NT2/D1 (cell line): Measurements from ENCODE around the gene DDC.

Experiments used
- YY1 ChIP-seq: IDR thresholded peaks from 2 replicates; pipeline ENCODE4 v1.6.1; 2011; ENCODE audit not compliant: insufficient read length, insufficient read depth
- ZNF274 ChIP-seq: IDR thresholded peaks from 2 replicates; pipeline ENCODE4 v1.6.1; 2011; ENCODE audit warnings: mild to moderate bottlenecking, low read depth, low read length

GRCh38 chr7:50557099-50557498 lies 8.1 kb downstream of the DDC start:
- TF ChIP-seq YY1 = no peak
- no peak for TF ChIP-seq ZNF274
